ENCODE data around the gene NAGK.
"Not testable (repeated sequence)": the region's sequence is repeated elsewhere in the genome, so short reads cannot be mapped to it uniquely, and the experiment has no call there.

Gene NAGK

DNA sequence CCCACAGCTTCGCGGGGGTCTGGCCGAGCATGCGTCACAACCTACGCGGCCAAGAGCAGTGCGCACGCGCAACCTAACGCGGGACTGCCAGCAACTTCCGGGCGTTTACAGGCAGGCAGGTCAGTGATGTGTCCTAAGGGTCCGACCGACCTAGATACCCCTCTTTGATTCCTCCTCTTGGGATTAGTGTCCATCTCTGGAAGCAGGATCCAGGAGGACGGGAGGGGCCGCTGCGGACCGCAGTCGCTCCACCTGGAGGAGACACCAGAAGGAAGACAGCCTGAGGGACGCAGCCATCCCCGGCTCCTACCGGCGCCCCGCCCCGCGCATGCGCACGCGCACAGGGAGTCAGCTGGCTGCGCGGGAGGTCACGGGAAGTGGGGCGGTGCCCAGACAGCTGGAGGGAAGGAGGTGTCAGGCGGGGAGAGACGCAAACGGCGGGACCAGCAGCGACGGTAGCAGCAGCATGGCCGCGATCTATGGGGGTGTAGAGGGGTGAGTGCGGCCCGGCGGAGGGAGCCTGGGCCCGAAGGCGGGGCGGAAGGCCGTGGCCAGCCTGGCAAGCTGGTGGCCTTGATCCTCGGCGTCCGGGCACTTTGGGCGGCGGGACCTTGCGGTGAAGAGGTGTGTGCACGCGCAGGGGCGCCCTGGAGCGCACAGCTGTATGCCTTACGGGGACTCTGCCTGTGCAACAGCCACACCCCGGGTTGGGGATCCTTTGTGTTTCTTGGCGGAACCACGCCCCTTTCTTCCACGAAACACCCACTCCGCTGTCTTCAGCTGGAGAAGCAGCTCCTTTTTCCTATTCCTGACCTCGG, at the start of gene NAGK:
TSS of gene NAGK (plus strand) at position 431 of the 818 bp plus-strand sequence. CDS start at position 467, 36 bp downstream.
- H3K9me3 ChIP-seq (replicated peaks in 1 of 11): no peaks in the 10 kb centered on the region
- peaks cover 6 to 37% (median 10%) of the 10 kb centered on the region in 11 experiments for H3K36me3 ChIP-seq
- H3K9ac ChIP-seq: peak within 1 kb of the TSS; percentile 83 to 97 (median 88)
- peak within 1 kb of the TSS; percentile 75 to 100 (median 95) for H3K27ac ChIP-seq
- H4K20me1 ChIP-seq: peaks cover 0 to 27% (median 7%) of the 10 kb centered on the region in 11 experiments; a peak in 12 of 22 replicates
- peak within 1 kb of the TSS; percentile 77 to 98 (median 90) for H3K4me3 ChIP-seq
- TF ChIP-seq Cebpa-rat (IDR thresholded peaks at IDR 0.05): no peak
- H3K27me3 ChIP-seq: no peaks in the 10 kb centered on the region
- H3K4me2 ChIP-seq: peak within 1 kb of the TSS; percentile 90 to 100 (median 98)
- H3K4me1 ChIP-seq: peaks cover 47 to 89% (median 79%) of the 10 kb centered on the region in 10 experiments

DNA sequence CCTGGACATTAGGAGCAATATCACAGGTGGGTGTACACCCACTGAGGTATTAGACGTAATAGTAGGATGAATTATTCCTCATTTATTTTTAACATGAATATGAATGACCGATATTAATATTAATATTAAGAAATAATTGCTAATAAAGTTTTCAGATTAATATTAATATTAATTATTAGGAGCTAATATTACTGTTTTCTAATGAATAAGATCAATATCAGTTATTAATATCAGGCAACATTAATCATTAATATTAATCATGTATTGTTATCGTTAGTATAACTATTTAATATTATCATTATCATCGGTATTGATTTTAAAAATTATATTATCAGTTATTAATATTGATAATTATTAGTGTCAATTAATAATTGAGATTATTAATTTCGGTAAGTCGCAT, 48.5 kb upstream of the NAGK start:
- not testable (repeated sequence) for H3K27me3 ChIP-seq, H3K9ac ChIP-seq

DNA sequence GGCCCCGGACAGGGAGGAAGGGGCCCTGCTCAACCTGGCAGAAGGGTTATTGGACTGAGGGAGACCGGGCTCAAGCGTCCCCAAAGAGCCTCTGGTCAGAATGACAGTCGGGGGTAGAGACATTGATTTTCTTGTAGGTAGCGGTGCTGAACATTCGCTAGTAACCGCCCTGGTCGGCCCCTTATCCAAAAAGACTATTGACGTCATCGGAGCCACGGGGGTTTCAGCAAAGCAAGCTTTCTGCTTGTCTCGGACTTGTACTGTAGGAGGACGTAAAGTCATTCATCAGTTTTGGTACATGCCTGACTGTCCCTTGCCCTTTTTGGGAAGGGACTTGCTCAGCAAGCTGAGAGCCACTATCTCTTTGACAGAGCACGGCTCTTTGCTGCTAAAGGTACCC, 47.1 kb upstream of the NAGK start:
- H3K4me1 ChIP-seq: peaks cover 0 to 11% (median 0%) of the 10 kb centered on the region in 10 experiments; a peak in 3 of 20 replicates
- H3K9ac ChIP-seq, H3K27ac ChIP-seq, H3K27me3 ChIP-seq, H4K20me1 ChIP-seq, H3K4me3 ChIP-seq, H3K4me2 ChIP-seq, H3K36me3 ChIP-seq: not testable (repeated sequence)
- peaks cover 3 to 31% (median 20%) of the 10 kb centered on the region in 11 experiments; a peak in 16 of 22 replicates for H3K9me3 ChIP-seq (replicated peaks in 1 of 11)

More for the DNA sequence above, 48.5 kb upstream of the NAGK start:
- not testable (repeated sequence) for H3K4me1 ChIP-seq, H3K27ac ChIP-seq, H4K20me1 ChIP-seq, H3K36me3 ChIP-seq, H3K4me2 ChIP-seq, H3K4me3 ChIP-seq
- peaks cover 7 to 45% (median 28%) of the 10 kb centered on the region in 11 experiments; a peak in 21 of 22 replicates for H3K9me3 ChIP-seq (replicated peaks in 1 of 11)

- not testable (repeated sequence) for H3K4me3 ChIP-seq; H3K9me3 ChIP-seq (replicated peaks in 1 of 11); H3K36me3 ChIP-seq; H3K27me3 ChIP-seq; H3K27ac ChIP-seq; H4K20me1 ChIP-seq; H3K9ac ChIP-seq
- Histone ChIP-seq H3K4me2 (peak overlapping the region in 1 of 11 experiments; percentile 10; a peak in 1 of 22 replicates), H3K4me1 (peaks cover 0 to 11% (median 0%) of the 10 kb centered on the region in 10 experiments; a peak in 3 of 20 replicates)
Observed at GRCh38 chr2:71023553-71024243, 44.8 kb upstream of the NAGK start.

- not testable (repeated sequence) for H4K20me1 ChIP-seq; H3K4me1 ChIP-seq; H3K4me3 ChIP-seq; H3K27ac ChIP-seq; H3K36me3 ChIP-seq; H3K27me3 ChIP-seq; H3K9ac ChIP-seq; H3K4me2 ChIP-seq; H3K9me3 ChIP-seq (replicated peaks in 1 of 11)
Observed at GRCh38 chr2:71036296-71036695, 32.2 kb upstream of the NAGK start.

- TF ChIP-seq Cebpa-rat (IDR thresholded peaks at IDR 0.05): no peak
- H3K4me3 ChIP-seq: no peak overlapping the region
- no peaks in the 10 kb centered on the region; a peak in 1 of 22 replicates for H3K36me3 ChIP-seq
- H3K9ac ChIP-seq: no peak overlapping the region
- H3K4me1 ChIP-seq: peaks cover 0 to 21% (median 16%) of the 10 kb centered on the region in 10 experiments; a peak in 14 of 20 replicates
- no peak overlapping the region for H3K27ac ChIP-seq
- H4K20me1 ChIP-seq: no peaks in the 10 kb centered on the region; a peak in 1 of 22 replicates
- no peaks in the 10 kb centered on the region; a peak in 1 of 22 replicates for H3K9me3 ChIP-seq (replicated peaks in 1 of 11)
- no peaks in the 10 kb centered on the region for H3K27me3 ChIP-seq
- no peak overlapping the region for H3K4me2 ChIP-seq
Observed at GRCh38 chr2:71042287-71042686, 26.2 kb upstream of the NAGK start.

DNA sequence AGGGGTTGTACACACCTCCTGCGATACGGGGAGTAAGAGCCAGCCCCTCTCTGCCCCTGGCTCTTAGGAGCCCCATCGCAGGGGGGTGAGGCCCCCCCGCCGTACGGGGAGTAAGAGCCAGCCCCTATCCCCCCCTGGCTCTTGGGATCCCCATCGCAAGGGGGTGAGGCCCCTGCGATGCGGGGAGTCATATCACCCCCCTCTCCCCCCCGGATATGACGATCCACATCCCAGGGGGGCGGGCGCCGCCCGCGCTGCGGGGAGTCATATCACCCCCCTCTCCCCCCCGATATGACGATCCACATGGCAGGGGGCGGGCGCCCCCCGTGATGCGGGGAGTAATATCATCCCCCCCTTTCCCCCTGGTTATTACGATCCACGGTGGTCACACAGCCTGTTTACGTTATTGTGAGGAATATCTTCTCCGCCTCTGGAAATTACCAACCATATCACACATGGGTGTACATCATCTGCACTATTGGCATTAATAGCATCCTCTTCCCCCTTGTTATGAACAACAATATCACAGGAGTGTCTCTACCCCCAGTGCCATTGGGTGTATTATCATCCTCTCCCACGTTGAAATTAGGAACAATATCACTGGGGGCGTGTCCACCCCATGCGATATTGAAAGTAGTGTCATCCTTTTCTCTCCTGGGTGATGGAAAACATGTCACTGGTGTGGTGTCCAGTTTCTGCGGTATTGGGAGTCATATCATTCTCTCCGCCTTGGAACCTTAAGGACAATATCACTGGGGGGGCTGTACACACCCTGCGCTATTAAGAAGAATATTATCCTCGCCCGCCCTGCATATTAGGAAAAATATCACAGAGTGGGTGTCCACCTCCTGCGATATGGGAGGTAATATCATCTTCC, 24.7 kb upstream of the NAGK start:
- H4K20me1 ChIP-seq: no peaks in the 10 kb centered on the region; a peak in 1 of 22 replicates
- no peak overlapping the region for H3K4me2 ChIP-seq
- peaks cover 0 to 26% (median 16%) of the 10 kb centered on the region in 10 experiments; a peak in 14 of 20 replicates for H3K4me1 ChIP-seq
- no peak overlapping the region for H3K4me3 ChIP-seq
- TF ChIP-seq Cebpa-rat (IDR thresholded peaks at IDR 0.05): no peak
- no peak overlapping the region for H3K9ac ChIP-seq
- H3K9me3 ChIP-seq (replicated peaks in 1 of 11): no peaks in the 10 kb centered on the region; a peak in 1 of 22 replicates
- no peak overlapping the region for H3K27ac ChIP-seq
- no peaks in the 10 kb centered on the region; a peak in 1 of 22 replicates for H3K36me3 ChIP-seq
- H3K27me3 ChIP-seq: no peaks in the 10 kb centered on the region

- no peaks in the 10 kb centered on the region for H3K9me3 ChIP-seq (replicated peaks in 1 of 11)
- no peak for TF ChIP-seq Cebpa-rat (IDR thresholded peaks at IDR 0.05)
- no peaks in the 10 kb centered on the region; a peak in 1 of 22 replicates for H4K20me1 ChIP-seq
- H3K27ac ChIP-seq: no peak overlapping the region
- no peak overlapping the region for H3K9ac ChIP-seq
- H3K36me3 ChIP-seq: no peaks in the 10 kb centered on the region; a peak in 1 of 22 replicates
- H3K4me1 ChIP-seq: peaks cover 0 to 29% (median 16%) of the 10 kb centered on the region in 10 experiments; a peak in 14 of 20 replicates
- peak overlapping the region in 6 of 11 experiments; percentile 48 to 72 (median 66); a peak in 9 of 22 replicates for H3K4me2 ChIP-seq
- H3K27me3 ChIP-seq: no peaks in the 10 kb centered on the region
- no peak overlapping the region for H3K4me3 ChIP-seq
Observed at GRCh38 chr2:71045151-71045550, 23.3 kb upstream of the NAGK start.
